K562 (cell line): ENCODE data around the gene DIP2A. TPM values are rescaled to one million over a fixed set of nuclear protein-coding genes. Genes with fewer than 3 reads are reported as not detected.

Source experiments
- ATF7 ChIP-seq: fragments of 450-650 bp; IDR thresholded peaks from 2 replicates; pipeline ENCODE4 v1.7.1; 2014; ENCODE audit warnings: mild to moderate bottlenecking, moderate library complexity
- CHD1 ChIP-seq: fragments of 200-600 bp; sonication (generic); IDR thresholded peaks from one replicate; pipeline ENCODE4 v1.6.1; 2012; ENCODE audit warnings: mild to moderate bottlenecking, moderate library complexity, low read length, inconsistent platforms
- CHD2 ChIP-seq: IDR thresholded peaks from 2 replicates; pipeline ENCODE4 v1.6.1; 2011; ENCODE audit warnings: low read depth, low read length
- CREM ChIP-seq: IDR thresholded peaks from 2 replicates; pipeline ENCODE4 v1.6.1; 2014; ENCODE audit warnings: antibody characterized with exemption, low read depth
- FOXK2 ChIP-seq, 2 experiments: fragments of 450-650 bp; IDR thresholded peaks in 1 of 2; conservative IDR thresholded peaks in 1 of 2; 2 replicates each; pipeline ENCODE4 v1.6.1; 2016; ENCODE audit warnings: low read depth in 2 of 2, mild to moderate bottlenecking in 1 of 2
- HMG20A ChIP-seq: fragments of 450-650 bp; formaldehyde crosslinking; conservative IDR thresholded peaks from 2 replicates; pipeline ENCODE4 v1.4.0; 2020; ENCODE audit warnings: mild to moderate bottlenecking, mixed read lengths
- HMG20B ChIP-seq: fragments of 250-450 bp; sonication (Bioruptor Pico); IDR thresholded peaks from 2 replicates; pipeline ENCODE4 v1.5.0; 2021; ENCODE audit warnings: mild to moderate bottlenecking
- JUN ChIP-seq, 2 experiments: sonication (generic) in 1 of 2; formaldehyde crosslinking in 1 of 2; IDR thresholded peaks; 2 replicates each; pipeline versions ENCODE4 v1.6.1 to v1.8.0; 2012 to 2022; ENCODE audit warnings: borderline replicate concordance in 2 of 2, mild to moderate bottlenecking in 2 of 2, improper control_type of control experiment in 1 of 2, low read depth in 1 of 2, low read length in 1 of 2, missing genetic modification reagents in 1 of 2
- MIER1 ChIP-seq: fragments of 450-650 bp; IDR thresholded peaks from 2 replicates; pipeline ENCODE4 v1.6.1; 2016; ENCODE audit warnings: antibody characterized with exemption, mild to moderate bottlenecking, low read depth
- MTA2 ChIP-seq: fragments of 450-650 bp; IDR thresholded peaks from 2 replicates; pipeline ENCODE4 v1.6.1; 2016; ENCODE audit warnings: low read depth
- MYC ChIP-seq, 2 experiments: fragments of 250-450 bp in 1 of 2; sonication (Bioruptor Pico) in 1 of 2; IDR thresholded peaks; 2 replicates each; pipeline versions ENCODE4 v1.5.1 to v1.6.1; 2012 to 2021; ENCODE audit warnings: low read depth in 2 of 2, borderline replicate concordance in 1 of 2, improper control_type of control experiment in 1 of 2, low read length in 1 of 2, mild to moderate bottlenecking in 1 of 2, moderate library complexity in 1 of 2
- NR4A1 ChIP-seq, 2 experiments: fragments of 250-450 bp in 1 of 2; fragments of 450-650 bp in 1 of 2; sonication (Bioruptor Pico) in 1 of 2; IDR thresholded peaks; 2 replicates each; pipeline versions ENCODE4 v1.4.0 to v1.6.1; 2016 to 2020; ENCODE audit warnings: mild to moderate bottlenecking in 2 of 2, missing compliant biosample characterization in 1 of 2, missing genetic modification characterization in 1 of 2, moderate library complexity in 1 of 2
- SIN3A ChIP-seq, 2 experiments: fragments of 150-350 bp in 1 of 2; IDR thresholded peaks; 2 replicates each; pipeline ENCODE4 v1.6.1; 2011 to 2016; ENCODE audit warnings: borderline replicate concordance in 2 of 2, low read depth in 2 of 2, low read length in 2 of 2, mild to moderate bottlenecking in 2 of 2, moderate library complexity in 2 of 2; ENCODE audit not compliant: control insufficient read depth in 1 of 2
- TCF7L2 ChIP-seq: fragments of 150-350 bp; IDR thresholded peaks from 2 replicates; pipeline ENCODE4 v1.6.1; 2016; ENCODE audit warnings: low read depth, mild to moderate bottlenecking, low read length, moderate library complexity
- ZBTB7A ChIP-seq: IDR thresholded peaks from 2 replicates; pipeline ENCODE4 v1.6.1; 2011; ENCODE audit warnings: low read depth, mild to moderate bottlenecking, low read length, moderate library complexity, borderline replicate concordance; ENCODE audit not compliant: control insufficient read depth
- ZFP1 ChIP-seq: fragments of 450-650 bp; formaldehyde crosslinking; IDR thresholded peaks from 2 replicates; pipeline ENCODE4 v1.4.0; 2020; ENCODE audit warnings: mild to moderate bottlenecking, mixed read lengths
- ZNF12 ChIP-seq: sonication (generic); formaldehyde crosslinking; IDR thresholded peaks from 2 replicates; pipeline ENCODE4 v1.4.0; 2020; ENCODE audit warnings: mild to moderate bottlenecking, missing genetic modification reagents
- ZNF324 ChIP-seq: fragments of 250-450 bp; sonication (Bioruptor Pico); IDR thresholded peaks from 2 replicates; pipeline ENCODE4 v1.4.0; 2020; ENCODE audit warnings: mild to moderate bottlenecking
- ZNF584 ChIP-seq: fragments of 200-800 bp; sonication (Bioruptor generic); IDR thresholded peaks from 2 replicates; pipeline ENCODE4 v1.6.1; 2016; ENCODE audit warnings: low read depth, mild to moderate bottlenecking, missing genetic modification characterization, missing compliant biosample characterization
- polyA plus RNA-seq, 8 experiments: library from polyadenylated mRNA; depleted of rRNA in 4 of 8; stranded (reverse) in 5 of 8; unstranded in 3 of 8; fragments of >200 nt; fragmentation: Nextera tagmentation in 2 of 8; fragmentation: Illumina TruSeq in 1 of 8; extraction: Ambion mirVana in 2 of 8; extraction: Trizol in 1 of 8; gene quantifications; 2 replicates each; pipeline versions ENCODE4 v1.2.1 to v1.2.3, GENCODE V29; 2011 to 2014; ENCODE audit warnings: inconsistent platforms in 1 of 8, missing spikeins in 1 of 8
- total RNA-seq, 7 experiments: library from RNA; depleted of rRNA in 6 of 7; stranded (reverse); fragments of >200 nt in 6 of 7; fragmentation: Illumina TruSeq in 2 of 7; extraction: Trizol in 2 of 7; gene quantifications; 2 replicates each; pipeline versions ENCODE4 v1.2.1 to v1.2.3, GENCODE V29; 2011 to 2021; ENCODE audit warnings: low replicate concordance in 1 of 7
- TF ChIP-seq, protein P1 (sequence below), 2 experiments: fragments of 450-650 bp in 1 of 2; sonication (generic) in 1 of 2; formaldehyde crosslinking in 1 of 2; IDR thresholded peaks in 1 of 2; conservative IDR thresholded peaks in 1 of 2; 2 replicates each; pipeline versions ENCODE4 v1.6.1 to v1.8.1; 2016 to 2023; ENCODE audit warnings: mild to moderate bottlenecking in 2 of 2, moderate library complexity in 2 of 2, inconsistent platforms in 1 of 2, missing genetic modification reagents in 1 of 2
- TF ChIP-seq, protein P2 (sequence below): fragments of 450-650 bp; IDR thresholded peaks from 2 replicates; pipeline ENCODE4 v1.6.1; 2017; ENCODE audit warnings: antibody characterized with exemption
- TF ChIP-seq, protein P3 (sequence below): IDR thresholded peaks from 2 replicates; pipeline ENCODE4 v1.6.1; 2011; ENCODE audit warnings: borderline replicate concordance, low read depth, mild to moderate bottlenecking, moderate library complexity, low read length; ENCODE audit not compliant: insufficient read depth, poor library complexity, severe bottlenecking

Gene DIP2A
- total and polyA plus RNA-seq, 9 of the 15 experiments (the other 6 are each of a cell fraction or from before 2014, with no cell fraction given), result 4.3 to 34.5 (median 20.3) TPM

DNA sequence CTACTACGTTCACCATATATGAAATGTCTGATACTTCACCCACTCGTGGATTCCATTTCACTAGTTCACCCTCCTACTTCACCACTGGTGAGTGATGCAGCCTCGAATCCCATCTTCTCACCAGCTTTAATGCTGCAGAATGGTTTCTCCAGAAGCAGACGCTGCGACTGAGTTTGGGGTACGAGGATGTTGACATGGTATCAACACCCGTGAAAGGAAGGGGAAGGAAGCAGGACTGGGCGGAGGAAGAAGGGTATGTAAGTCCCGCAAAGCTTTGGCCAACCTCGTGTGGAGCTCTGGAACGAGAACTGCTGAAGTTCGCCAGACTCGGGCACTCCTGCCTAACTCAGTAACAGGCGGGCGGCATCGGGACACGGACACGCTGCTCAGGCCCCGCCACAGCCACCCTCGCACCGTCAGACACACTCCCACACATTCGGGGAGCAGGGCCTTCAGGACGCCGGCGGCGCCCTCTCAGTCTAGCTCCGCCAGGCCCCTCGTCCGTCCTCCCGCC is 833 bp upstream of the DIP2A start (continued):
- peak; percentile 12; the same call in 1 of the 2 replicates for TF ChIP-seq CHD2
- no peak for TF ChIP-seq ZNF584 (CRISPR knock-in tag)
- no peak for TF ChIP-seq ZNF324 (CRISPR knock-in tag)
- TF ChIP-seq NR4A1 (CRISPR knock-in tag; IDR thresholded peaks at IDR 0.05), result 0 out of 2 replicates have a peak, but pooled peaks have one; percentile 75
- no peak; the same call in 1 of the 2 replicates for TF ChIP-seq NR4A1 (tag; IDR thresholded peaks at IDR 0.05)
- no peak for TF ChIP-seq TCF7L2
- TF ChIP-seq, protein P1, sequence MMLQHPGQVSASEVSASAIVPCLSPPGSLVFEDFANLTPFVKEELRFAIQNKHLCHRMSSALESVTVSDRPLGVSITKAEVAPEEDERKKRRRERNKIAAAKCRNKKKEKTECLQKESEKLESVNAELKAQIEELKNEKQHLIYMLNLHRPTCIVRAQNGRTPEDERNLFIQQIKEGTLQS (IDR thresholded peaks at IDR 0.05), result no peak
- TF ChIP-seq, protein P1 (CRISPR knock-in tag; conservative IDR thresholded peaks at IDR 0.05), result no peak
- 0 out of 2 replicates have a peak, but pooled peaks have one; percentile 10 for TF ChIP-seq MTA2
- 0 out of 2 replicates have a peak, but pooled peaks have one; percentile 48 for TF ChIP-seq ZNF12
- no peak for TF ChIP-seq SIN3A (IDR thresholded peaks at IDR 0.05; ENCODE audit: borderline replicate concordance in 2 of 2, control insufficient read depth in 1 of 2, low read depth in 2 of 2, low read length in 2 of 2)
- peak; percentile 93 for TF ChIP-seq CHD1
- TF ChIP-seq ZFP1 (CRISPR knock-in tag), result no peak
- no peak for TF ChIP-seq HMG20B (CRISPR knock-in tag)
- peak; percentile 14; the same call in 1 of the 2 replicates for TF ChIP-seq JUN (IDR thresholded peaks at IDR 0.05; ENCODE audit: borderline replicate concordance, low read depth, low read length)
- no peak for TF ChIP-seq JUN (CRISPR knock-in tag; IDR thresholded peaks at IDR 0.05; ENCODE audit: borderline replicate concordance)
- TF ChIP-seq MIER1, result 0 out of 2 replicates have a peak, but pooled peaks have one; percentile 56
- no peak for TF ChIP-seq HMG20A
- peak in 1 of 2 experiments; percentile 43; a peak in 1 of 4 replicates for TF ChIP-seq FOXK2 (conservative IDR thresholded peaks at IDR 0.05 in 1 of 2, IDR thresholded peaks at IDR 0.05 in 1 of 2; ENCODE audit: low read depth in 2 of 2)
- no peak for TF ChIP-seq ATF7
- no peak for TF ChIP-seq ZBTB7A
- TF ChIP-seq, protein P2, sequence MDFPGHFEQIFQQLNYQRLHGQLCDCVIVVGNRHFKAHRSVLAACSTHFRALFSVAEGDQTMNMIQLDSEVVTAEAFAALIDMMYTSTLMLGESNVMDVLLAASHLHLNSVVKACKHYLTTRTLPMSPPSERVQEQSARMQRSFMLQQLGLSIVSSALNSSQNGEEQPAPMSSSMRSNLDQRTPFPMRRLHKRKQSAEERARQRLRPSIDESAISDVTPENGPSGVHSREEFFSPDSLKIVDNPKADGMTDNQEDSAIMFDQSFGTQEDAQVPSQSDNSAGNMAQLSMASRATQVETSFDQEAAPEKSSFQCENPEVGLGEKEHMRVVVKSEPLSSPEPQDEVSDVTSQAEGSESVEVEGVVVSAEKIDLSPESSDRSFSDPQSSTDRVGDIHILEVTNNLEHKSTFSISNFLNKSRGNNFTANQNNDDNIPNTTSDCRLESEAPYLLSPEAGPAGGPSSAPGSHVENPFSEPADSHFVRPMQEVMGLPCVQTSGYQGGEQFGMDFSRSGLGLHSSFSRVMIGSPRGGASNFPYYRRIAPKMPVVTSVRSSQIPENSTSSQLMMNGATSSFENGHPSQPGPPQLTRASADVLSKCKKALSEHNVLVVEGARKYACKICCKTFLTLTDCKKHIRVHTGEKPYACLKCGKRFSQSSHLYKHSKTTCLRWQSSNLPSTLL, result no peak
- TF ChIP-seq, protein P3, sequence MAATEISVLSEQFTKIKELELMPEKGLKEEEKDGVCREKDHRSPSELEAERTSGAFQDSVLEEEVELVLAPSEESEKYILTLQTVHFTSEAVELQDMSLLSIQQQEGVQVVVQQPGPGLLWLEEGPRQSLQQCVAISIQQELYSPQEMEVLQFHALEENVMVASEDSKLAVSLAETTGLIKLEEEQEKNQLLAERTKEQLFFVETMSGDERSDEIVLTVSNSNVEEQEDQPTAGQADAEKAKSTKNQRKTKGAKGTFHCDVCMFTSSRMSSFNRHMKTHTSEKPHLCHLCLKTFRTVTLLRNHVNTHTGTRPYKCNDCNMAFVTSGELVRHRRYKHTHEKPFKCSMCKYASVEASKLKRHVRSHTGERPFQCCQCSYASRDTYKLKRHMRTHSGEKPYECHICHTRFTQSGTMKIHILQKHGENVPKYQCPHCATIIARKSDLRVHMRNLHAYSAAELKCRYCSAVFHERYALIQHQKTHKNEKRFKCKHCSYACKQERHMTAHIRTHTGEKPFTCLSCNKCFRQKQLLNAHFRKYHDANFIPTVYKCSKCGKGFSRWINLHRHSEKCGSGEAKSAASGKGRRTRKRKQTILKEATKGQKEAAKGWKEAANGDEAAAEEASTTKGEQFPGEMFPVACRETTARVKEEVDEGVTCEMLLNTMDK, result peak; percentile 8
- no peak for TF ChIP-seq CREM
- no peak for TF ChIP-seq MYC (IDR thresholded peaks at IDR 0.05; ENCODE audit: low read depth, low read length)
- peak; percentile 96 for TF ChIP-seq MYC (CRISPR knock-in tag; IDR thresholded peaks at IDR 0.05; ENCODE audit: borderline replicate concordance, low read depth)
